Activated CD4-positive, alpha-beta T cell treated with anti-CD3 and anti-CD28 coated beads, Interleukin-2, amount 50 U/mL, for 24 hours (primary cell): ENCODE measurements around the gene CDC42BPA.

ENCODE experiments used
- DNase-seq, 2 donors: peaks; one replicate each; pipeline ENCODE4 v3.0.0-alpha.2; 2020; ENCODE audit warnings: low read depth in 1 of 2, low spot score in 1 of 2

The CDC42BPA gene

DNA sequence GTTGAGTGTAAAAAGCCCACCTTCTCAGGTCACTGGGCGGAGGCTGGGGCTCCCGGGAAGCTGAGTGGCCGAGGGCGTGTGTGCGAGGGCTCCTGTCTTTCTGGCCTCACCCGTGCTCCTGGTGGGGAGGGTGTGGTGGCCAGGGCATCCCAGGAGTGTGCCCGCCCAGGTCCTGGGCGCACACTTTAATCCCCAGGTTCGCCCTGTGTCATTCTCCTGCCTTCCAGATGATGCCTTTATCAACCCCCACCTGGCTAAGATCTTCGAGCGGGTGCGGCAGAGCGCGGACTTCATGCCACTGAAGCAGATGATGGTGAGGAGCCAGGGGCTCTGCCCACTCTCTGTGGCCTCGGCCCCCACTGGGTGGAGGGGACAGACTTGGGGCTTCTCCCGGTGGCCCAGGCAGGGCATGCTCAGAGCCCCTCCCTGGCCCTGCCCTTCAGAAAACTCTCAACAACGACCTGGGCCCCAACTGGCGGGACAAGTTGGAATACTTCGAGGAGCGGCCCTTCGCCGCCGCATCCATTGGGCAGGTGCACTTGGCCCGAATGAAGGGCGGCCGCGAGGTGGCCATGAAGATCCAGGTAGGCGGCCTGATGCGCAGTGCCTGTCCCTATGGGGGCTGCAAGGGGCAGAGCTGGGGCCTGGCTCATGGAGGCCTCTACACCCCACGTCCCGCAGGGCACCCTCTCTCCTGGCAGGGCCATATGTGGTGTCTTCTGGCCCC, 335.7 kb downstream of the CDC42BPA start:
- DNase-seq = no peak

DNA sequence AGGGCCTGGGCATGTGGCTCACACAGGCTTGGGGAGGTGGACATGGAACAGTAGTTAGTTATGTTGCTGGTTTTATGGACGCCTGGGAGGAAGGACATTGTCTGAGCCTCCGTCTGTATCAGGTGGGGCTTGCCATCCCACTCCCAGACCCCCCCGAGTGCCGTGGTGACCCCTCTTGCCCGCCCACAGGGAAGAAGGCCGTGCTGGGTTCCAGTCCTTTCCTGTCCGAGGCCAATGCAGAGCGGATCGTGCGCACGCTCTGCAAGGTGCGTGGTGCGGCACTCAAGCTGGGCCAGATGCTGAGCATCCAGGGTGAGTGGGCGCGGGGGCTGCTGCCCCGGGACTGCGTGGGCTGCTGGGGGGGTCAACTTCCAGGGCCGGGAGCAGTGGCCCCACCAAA, 336.5 kb downstream of the CDC42BPA start:
- no peak for DNase-seq

DNA sequence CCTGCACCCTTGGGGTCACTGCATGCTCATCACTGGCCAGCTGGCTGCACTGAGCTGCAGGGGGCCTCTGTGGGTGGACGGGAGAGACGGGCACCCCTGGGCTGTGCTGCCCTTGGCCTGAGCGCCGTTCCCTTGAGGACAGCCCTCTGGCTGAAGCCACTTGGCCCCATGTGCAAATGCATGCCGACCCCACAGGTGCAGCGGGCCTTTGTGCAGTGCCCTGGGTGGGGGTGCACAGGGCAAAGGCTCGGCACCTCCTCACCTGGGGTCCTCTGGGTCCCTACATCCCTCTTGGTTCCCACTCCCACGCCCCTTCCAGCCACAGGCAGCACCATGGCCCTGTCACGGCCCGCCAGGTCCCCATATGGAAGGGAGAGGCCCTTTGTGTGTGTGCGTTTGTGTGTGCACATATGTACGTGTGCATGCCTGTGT, 336.9 kb downstream of the CDC42BPA start:
- DNase-seq = no peak

GRCh38 chr1:226980565-226981385, 337.5 kb downstream of the CDC42BPA start:
- no peak for DNase-seq

- no peak for DNase-seq
Measured at GRCh38 chr1:226980122-226980560, 338.2 kb downstream of the CDC42BPA start.

- no peak for DNase-seq
Measured at GRCh38 chr1:226979517-226980121, 338.7 kb downstream of the CDC42BPA start.

GRCh38 chr1:226979115-226979516, 339.2 kb downstream of the CDC42BPA start:
- no peak for DNase-seq

- no peak for DNase-seq
Measured at GRCh38 chr1:226978432-226979114, 339.7 kb downstream of the CDC42BPA start.

GRCh38 chr1:226977643-226978431, 340.5 kb downstream of the CDC42BPA start:
- DNase-seq = no peak

DNA sequence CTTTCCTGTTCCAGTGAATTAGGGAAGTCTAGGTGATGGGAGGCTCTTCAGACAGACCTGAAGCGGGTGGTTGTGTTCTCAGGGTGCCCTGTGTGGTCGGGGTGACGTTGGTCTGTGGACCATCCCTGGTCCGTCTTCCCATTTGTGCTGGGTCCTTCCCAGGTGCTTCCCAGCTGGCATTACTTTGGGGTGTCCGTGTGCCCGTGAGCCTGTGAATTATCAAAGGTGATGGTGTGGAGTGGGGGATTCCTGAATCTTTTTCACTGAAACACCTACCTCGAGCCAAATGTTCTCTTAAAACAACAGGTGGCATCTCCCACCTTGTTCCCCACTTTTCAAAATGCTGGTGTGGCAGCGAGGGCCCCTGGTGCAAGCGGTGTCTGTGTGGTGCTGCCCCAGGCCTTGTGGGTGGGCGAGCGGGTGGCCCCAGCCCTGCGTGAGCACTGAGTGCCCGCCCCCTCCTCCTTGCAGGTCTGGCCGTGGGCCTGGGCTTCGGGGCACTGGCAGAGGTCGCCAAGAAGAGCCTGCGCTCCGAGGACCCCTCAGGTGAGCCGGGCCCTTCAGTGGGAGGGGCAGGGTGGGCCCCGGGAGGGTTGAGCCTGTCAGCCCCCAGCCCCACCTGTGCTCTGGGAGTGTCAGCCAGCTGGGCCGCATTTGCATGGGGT, 341.2 kb downstream of the CDC42BPA start:
- no peak for DNase-seq

DNA sequence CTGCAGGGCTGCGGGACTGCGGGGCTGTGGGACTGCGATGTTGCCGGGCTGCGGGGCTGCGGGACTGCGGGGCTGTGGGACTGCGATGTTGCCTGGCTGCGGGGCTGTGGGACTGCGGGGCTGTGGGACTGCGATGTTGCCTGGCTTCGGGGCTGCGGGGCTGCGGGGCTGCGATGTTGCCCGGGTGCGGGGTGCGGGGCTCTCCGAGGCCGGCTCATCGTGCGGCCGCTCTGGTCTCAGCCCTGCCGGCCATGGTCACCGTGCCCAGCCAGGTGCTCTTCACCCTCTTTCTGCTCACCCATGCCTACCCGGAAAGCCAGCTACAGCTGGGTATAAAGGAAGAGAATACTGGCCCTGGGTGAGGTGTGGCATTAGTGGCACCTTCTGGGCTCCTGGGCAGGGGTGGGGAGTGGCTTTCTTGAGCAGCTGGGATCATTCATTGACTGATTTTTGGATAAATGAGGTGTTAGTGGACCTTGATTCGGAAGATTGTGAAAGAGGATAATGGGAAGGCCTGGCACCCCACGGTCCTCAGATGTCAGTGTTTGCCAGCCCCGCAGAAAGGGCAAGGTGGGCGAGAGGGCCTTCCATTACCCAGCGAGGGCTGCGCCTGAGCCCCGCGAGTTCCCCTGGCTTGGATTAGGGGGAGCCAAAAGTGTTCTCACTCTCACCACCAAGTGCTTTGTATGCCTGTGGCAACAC, 341.9 kb downstream of the CDC42BPA start:
- DNase-seq = no peak

GRCh38 chr1:226975259-226976250, 342.7 kb downstream of the CDC42BPA start:
- no peak for DNase-seq

DNA sequence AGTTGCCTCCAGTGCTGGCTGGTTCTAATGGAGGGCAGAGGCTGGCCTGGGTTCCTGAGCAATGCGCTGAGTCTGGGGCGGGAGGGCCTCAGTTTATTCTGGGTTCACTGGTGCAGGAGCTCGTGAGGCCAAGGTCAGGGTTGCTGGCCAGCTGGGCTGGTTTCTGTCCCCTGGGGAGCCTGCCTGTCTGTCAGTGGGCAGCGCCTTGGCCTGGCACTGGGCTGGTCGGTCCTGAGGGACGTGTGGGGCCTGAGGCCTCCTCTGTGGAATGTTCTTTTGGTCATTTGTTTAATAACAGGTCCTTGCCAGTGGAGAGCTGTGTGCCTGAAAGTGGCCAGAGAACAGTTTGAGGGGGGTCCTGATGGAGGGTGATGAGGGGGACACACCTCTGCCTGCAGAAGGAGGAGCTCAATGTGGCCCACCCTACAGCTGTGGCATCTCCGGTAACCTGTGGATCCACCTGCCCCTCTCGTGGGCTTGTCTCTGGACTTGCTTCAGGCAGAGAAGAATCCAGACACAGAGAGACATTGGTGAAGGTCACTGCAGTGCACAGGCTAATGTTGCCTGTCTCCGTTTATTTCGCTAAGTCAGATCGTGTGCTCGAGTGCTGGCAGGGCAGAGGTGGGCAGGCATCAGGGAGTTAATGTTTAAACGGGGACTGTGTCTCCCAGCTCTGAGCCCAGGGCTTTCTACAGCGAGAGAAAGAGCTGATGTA, 343.6 kb downstream of the CDC42BPA start:
- DNase-seq = no peak

GRCh38 chr1:226973898-226974543, 344.3 kb downstream of the CDC42BPA start:
- DNase-seq = no peak

GRCh38 chr1:226973371-226973897, 344.9 kb downstream of the CDC42BPA start:
- no peak for DNase-seq

GRCh38 chr1:226972931-226973330, 345.4 kb downstream of the CDC42BPA start:
- no peak for DNase-seq

- DNase-seq = no peak
Measured at GRCh38 chr1:226971765-226972164, 346.5 kb downstream of the CDC42BPA start.
